ENCODE measurements around the gene TSPAN9. TPM values are rescaled to one million over a fixed set of nuclear protein-coding genes. Genes with fewer than 3 reads are reported as not detected.

Gene TSPAN9
- total RNA-seq, 1 experiment from 2014 or later = 7.0 TPM

DNA sequence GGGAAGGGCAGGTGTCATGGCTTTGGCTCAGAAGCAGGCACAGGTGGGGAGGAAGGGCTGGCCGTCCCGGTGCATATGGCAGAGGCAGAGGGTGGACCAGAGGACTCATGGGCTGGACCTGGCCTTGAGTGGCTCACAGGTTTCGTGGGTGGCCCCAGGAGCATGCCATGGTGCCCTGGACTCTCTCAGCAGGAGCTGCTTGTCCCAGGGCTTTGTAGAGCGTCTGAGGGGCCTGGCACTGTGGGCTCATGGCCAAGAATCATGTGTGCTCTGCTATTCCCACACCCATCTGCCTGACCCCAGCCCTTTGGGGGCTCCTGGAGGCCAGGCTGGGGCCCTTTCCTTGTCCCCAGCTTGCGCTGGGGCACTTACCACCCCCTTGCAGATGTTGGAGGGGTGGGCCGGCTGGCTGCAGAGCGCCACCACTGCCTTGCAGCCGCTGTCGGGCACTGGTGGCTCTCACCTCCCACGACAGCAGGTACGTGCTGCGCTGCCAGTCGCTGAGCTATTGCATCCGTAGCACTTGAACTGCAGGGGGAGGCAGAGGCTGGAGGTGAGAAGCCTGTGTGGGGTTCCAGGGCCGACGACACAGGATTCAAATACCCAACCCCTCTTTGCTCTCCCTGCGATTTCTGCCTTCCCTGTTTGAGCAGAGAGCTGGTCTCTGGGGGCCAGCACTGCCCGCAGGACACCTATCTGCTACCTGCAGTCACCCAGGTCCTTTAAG is 226.4 kb downstream of the TSPAN9 start:
- no peak for DNase-seq (ENCODE audit: extremely low read depth, low read depth)

DNA sequence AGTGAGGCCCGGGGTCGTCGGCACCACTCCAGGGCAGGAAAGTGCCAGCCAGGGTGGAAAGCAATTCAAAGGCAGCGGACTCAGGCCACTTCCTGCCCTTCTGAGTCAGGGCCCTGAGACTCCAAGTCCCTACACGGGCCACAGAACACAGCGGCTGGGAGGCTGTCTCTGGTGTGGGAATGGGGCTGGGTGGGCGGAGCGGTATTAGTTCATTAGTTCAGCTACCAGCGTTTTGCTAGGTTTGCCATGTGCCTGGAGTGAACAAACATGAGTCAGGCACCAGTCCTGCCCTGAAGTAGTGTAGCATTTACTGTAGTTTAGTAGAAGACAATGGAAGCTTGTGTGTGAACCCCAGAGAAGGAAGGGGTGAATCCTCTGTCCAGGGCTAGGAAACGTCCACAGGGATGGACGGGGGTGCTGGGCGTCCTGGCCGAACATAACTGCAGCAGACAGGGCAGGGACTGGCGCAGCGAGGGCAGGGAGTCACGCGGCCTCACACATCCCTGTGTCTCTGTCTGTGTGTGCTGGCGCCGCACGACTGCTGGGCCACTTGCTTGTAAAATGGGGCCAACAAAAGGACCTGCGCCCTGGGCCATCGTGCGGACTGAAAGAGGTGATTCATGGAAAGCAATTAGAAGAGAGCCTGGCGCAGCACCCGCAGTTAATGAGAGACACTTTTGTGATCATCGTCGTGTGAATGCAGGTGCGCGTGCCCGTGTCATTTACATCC is 227.4 kb downstream of the TSPAN9 start:
- no peak for DNase-seq (ENCODE audit: extremely low read depth, low read depth)

DNA sequence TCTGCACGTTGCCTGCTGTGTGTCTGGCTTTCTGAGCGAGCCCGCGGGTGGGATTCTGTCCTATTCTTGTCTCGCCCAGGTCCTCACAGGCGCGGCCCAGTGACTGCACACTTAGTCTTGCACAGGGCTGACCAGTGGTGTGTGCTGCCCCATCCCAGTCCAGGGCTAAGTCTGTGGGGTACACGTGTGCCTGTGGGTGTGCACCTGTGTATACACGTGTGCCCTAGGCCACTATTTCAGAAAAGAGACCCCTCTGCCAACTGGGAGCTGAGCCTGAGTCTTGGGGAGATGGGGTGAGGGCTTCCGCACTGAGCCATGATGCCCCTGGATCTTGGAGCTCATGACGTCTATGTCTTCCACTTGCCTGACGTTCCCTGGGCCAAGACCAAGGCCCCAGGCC is 228.3 kb downstream of the TSPAN9 start:
- DNase-seq (ENCODE audit: extremely low read depth, low read depth) = no peak

DNA sequence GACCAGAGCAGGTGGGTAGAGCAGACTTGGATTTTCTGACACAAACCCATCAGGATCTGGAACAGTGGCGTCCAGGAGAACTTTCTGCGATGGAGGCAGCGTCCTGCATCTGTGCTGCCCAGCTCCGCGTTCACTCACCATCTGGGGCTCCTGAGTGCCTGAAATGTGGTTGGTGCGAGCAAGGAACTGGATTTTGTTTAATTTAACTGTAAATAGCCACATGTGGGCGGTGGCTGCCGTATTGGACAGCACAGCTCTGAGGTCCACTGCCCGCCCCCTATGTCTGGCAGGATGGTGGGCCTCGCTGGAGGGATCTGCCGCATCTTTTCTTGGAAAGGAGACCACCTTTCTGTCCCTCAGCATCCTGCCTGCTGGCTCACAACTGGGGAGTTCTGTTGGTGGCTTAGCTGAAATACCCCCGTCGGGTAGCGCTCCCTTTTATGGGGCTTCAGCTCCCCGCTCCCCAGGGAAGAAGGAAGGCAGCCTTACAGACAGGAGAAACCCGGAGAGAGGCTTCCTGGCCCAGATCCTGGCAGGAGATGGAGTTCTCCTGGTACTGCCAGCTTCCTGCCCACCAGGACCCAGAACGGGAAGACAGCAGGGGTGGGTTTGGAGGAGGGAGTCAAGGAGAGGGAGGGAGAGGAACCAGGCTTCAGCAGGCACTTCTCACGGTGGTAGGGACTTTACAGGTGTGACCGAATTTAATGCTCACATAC is 228.9 kb downstream of the TSPAN9 start:
- no peak for DNase-seq (ENCODE audit: extremely low read depth, low read depth)

DNA sequence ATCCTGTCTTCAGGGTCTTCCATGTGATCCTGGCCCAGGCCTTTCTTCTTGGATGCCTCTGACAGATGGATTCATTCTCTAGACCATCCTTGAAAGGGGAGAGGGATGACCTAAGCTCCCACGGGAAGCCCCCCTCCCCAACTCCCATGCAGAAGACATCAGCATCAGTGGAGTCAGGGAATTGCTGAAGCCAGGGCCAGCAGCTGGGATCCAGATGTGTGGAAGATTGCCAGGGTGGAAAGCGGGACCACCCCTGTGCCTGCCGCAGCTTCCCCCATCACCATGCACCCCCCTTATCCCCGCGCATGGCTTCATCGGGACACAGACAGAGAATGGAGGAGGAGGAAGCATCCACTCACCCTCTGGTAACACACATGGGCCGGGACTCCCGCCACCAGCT is 230.2 kb downstream of the TSPAN9 start:
- no peak for DNase-seq (ENCODE audit: extremely low read depth, low read depth)

DNA sequence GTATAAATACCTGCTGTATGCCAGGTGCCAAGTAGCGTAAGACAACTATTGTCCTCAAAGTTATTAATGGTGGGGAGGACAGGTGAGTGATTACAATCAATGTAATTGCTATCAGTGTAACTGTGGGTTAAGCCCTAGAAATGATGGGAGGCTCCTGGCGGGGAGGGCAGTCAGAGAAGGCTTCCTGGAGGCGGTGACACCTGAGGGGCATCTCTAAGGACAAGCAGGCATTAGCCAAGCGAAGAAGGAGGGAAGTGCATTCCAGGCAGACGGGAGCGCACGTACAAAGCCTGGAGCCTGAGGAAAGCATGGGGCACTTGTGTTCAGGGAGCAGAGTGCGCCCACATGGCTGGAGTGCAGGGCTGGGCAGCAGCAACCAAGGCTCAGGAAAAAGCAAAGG is 230.9 kb downstream of the TSPAN9 start:
- DNase-seq (ENCODE audit: extremely low read depth, low read depth) = no peak

DNA sequence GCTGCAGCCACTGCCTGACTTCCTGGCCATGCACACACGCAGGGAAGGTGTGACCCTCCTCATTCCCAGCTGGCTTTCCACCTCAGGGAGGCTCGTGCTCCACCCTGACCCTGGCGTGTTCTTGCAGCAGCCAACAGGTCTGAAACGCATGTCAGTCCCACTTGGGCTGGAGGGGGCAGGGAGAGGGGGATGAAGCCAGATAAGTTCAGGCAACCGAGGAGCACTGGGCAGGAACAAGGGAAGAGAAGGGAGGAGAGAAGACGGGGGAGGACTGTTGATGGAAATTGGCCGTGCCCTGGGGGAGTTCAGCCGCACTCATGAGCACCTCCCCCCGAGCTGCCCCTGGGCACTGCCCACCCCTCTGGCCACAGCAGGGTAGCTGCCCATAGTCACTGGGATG is 231.4 kb downstream of the TSPAN9 start:
- DNase-seq (ENCODE audit: extremely low read depth, low read depth) = no peak

DNA sequence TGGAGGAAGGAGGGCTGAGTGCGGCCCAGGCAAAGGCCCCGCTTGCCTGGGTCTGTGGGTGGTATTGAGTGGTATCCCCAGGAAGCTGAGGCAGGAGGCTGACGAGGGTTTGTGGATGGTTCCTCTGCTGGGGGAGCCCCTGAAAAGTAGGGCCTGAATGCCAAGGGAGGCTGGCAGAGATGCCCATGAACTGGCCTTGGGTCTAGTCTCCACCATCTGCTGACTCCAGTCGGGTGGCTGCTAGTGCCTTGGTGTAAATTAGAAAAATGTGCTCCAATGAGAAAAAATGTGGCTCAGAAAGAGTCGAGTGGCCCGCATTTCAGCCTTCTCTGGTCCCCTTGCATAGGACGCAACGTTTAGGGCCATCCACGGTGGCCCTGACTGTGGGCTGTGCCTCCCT is 232.6 kb downstream of the TSPAN9 start:
- no peak for DNase-seq (ENCODE audit: extremely low read depth, low read depth)

DNA sequence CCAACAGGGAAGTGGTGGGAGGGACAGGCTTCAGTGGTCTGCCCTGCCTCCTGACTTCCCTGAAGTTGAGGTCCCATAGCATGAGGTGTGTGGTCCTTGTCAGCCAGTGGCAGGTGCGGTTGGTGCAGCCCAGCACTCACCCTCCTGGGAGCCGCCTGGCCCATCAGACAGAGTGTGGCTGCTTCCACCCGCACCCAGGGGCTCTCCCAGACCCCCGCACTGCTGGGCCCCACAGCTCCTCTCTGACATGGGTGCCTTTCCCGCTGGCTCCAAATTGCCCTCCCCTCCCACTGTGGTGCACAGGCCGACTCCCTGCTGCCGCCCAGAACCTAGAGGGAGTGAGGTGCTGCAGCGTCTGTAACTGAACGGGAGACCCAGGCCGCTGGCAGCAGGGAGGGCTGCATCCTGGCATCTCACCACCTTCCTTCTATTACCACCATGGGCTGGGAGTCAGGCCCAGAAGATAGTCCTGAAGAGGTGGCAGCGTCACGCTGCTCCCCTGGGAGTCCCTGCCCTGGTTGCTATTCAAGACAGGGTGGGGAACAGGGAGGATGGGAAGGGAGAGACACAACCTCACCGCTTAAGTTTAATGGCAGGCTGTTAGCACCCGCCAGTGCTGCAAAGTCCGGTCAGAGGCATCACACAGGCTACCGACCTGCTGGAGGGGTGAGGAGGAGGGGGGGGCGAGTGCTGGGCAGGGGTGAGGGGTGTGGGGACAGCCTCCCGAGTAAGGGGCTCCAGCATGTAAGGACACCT is 233.3 kb downstream of the TSPAN9 start:
- DNase-seq (ENCODE audit: extremely low read depth, low read depth) = no peak

DNA sequence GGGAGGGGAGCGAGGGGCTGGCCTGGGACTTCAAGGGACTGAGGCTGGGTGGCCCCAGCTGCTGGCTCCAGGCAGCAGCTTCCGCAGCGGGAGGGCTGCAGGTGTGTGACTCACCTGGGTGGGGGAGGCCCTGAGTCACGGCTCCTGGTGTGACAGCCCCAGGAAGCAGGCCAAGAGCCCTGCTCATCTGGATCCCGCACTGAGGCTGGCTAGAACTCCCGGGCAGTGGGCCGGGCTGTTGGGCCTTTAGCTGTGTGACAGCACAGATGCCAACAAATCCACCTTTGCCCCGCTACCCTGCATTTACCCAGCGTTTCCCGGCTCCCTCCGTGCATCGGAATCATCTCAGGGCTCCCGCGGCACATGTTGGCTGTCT is 233.8 kb downstream of the TSPAN9 start:
- DNase-seq (ENCODE audit: extremely low read depth, low read depth) = no peak

DNA sequence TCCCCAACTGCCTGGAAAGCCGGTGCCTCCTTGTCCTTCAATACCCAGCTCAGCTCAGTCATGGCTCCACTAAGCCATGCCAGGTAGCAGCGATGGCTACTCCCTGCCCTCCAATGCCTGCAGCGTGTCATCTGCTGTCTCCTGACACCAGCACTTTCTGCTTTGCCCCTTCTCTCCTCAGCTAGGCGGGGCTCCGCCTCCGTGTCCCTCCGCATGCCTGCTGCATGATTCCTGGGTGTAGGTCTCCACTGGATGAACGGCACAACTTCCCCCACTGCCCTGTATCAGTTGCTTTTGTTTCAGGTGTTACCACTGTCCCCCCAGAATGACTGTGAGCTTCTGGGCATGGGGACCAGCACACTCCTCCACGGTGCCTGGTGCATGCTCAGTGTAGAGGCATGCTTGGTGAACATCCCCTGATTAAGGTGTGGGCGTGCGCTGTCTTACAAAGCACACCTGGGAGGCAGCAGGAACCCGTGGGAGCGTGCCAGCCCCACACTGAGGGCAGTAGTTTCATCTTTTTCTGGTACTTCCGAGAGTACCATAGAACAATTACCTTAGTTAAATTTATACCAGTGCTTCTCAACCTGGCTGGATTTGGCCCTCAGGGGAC is 234.4 kb downstream of the TSPAN9 start:
- no peak for DNase-seq (ENCODE audit: extremely low read depth, low read depth)

DNA sequence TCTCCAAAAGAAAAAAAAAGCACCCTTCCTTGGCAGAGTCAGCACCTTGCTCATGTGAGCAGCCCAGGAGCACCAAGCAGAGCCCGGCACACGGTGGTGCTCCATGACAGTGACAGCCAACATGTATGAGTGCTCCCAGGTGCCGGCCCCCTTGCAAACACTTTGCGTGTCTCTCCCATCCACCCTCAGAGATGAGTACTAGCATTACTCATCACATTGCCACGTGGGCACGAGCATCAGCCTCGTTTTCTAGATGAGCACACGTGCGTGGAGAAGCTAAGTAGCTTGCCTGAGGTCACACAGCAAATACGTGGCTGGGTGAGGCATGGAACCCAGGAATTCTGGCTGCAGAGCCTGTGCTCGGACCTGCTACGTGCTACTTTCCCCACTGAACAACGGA is 235.9 kb downstream of the TSPAN9 start:
- no peak for DNase-seq (ENCODE audit: extremely low read depth, low read depth)

DNA sequence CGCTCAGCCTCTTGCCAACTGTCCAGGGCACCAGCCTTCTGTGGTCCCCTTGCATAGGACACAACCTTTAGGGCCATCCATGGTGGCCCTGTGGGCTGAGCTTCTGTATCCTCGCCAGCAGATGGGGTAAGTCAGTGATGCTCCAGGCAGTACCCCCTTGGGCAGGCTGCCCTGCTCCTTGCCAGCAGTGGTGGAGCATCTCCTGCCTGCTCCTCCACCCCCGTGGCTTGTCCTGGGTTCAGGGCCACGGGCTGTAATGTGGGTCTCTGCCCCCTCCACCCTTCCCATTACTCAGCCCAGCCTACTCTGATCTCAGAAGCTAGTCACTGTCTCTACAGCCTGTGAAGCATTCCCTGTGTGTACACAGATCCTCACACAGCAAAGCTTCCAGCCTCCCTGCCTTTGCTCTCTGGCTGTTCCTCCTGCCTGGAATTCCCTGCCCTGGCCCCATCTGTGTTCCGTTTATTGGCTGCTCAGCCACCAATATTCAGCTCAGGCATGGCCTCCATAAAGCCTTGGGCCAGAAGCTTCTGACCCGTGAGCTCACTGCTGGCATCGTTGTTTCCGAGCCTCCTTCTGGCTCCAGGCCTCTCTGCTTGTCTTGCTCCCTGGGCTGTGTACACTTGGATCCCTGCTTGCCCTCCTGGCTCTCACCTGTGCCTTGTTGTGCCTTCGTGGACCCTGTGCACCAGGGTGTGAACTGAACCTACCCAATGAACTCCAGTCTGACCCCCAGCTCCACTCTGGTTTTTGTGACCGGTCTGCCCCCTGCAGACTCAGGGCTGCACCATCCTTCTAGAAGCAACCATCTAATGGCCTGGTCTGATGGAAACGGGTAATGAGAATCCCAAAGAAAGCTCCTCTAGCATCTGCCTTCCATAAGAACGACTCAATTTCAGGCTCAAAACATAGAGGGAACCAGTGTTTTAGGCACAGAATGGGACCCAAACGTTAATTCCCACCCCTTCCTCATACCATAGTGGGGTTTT is 236.8 kb downstream of the TSPAN9 start:
- no peak for DNase-seq (ENCODE audit: extremely low read depth, low read depth)

DNA sequence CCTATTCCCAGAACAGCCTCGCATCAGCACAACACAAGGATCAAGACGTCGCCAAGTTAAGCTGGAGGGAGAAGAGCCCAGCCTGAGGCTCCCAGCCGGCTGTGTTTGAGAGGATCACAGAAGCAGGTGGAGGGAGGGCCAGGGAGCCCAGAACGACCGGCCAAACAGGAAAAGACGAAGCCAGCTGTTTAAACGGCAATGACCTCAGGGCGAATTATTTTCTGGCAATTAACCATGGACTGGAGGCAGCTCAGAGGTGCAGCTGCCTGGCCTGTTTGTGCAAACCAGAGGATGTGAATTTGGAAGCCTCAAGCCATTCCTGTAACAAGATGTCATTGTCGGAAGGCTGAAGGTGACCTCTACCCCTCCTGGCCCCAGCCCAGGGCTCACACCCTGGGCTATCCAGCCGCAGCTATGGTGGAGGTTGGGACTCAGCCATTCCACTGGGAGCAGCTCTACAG is 238.1 kb downstream of the TSPAN9 start:
- no peak for DNase-seq (ENCODE audit: extremely low read depth, low read depth)

DNA sequence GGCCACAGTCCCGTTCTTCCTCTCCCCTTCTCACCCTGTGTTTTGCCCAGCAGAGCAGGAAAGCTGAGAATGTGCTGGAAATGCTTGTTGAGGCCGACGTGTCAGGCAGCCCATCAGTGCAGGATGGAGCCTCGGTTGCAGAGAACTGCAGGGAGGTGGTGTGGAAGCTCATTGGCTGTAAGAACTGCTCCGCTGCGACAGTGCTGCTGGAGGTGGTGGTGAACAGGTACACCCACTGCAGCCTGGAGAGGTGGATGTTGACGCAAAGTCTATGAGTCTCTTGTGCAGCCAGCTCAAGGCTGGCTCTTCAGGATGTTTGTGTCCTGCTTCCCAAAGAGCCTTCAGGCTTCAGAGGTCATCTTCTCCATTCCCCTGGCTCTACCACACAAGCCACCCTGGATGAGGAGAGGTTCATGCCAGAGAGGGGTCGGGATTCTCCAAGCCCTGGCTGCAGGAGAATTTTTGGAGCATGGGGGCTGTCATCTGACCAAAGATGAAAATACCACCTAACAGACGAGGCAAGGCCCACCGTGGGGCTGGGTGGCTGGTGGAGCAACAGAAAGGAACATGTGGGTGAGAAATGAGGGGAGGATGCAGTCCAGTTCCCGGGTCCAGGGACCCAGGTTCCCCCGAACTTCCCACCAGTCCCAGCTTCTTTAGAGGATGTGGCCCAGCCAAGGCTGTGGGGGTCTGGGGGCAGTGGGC is 239.7 kb downstream of the TSPAN9 start:
- no peak for DNase-seq (ENCODE audit: extremely low read depth, low read depth)

DNA sequence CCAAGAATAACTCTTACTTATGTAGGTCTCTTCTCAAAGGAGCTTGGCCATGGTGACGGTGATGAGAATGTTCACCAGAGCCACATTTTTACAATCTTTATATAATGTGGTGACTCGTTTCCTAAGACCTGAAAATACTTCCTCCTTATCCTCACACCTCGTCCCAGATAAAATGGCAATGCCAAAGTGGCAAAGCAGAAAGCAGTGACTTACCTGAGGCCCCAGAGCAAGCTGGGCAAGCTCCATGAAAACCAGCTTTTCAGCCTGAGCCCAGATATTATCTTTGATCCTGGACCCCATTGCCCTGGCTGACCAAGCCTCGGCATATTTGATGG is 240.3 kb downstream of the TSPAN9 start:
- DNase-seq (ENCODE audit: extremely low read depth, low read depth) = no peak

DNA sequence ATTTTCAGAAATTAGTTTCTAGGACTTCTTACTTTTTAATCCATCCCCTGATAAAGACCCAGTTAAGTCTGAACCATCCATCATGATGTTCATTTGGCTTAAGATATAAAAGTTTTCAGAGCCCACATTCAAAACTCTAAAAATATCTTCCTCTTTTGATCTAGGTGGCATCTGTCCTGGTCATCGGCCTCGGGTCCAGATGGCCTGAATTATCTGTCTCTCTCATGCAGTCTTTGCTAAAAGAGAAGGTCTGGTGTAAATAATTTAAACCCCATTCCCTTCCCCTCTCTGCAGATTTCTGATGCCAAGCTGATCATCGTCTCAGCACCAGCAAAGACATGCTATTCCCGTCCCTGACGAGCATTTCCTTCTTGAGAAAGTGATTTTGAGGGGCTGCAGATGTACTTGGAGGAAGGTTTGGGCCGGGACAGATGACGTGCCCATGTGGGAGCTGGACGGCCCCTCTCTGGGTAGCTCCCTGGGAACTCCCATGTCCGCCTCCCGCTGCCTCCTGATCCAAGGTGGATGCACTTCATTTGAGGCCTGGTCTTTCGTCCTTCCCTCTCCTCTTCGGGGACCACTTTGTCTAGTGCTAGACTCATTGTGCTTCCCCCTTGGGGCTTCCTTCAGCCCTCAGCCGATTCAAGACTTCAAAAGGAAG is 240.8 kb downstream of the TSPAN9 start:
- no peak for DNase-seq (ENCODE audit: extremely low read depth, low read depth)

DNA sequence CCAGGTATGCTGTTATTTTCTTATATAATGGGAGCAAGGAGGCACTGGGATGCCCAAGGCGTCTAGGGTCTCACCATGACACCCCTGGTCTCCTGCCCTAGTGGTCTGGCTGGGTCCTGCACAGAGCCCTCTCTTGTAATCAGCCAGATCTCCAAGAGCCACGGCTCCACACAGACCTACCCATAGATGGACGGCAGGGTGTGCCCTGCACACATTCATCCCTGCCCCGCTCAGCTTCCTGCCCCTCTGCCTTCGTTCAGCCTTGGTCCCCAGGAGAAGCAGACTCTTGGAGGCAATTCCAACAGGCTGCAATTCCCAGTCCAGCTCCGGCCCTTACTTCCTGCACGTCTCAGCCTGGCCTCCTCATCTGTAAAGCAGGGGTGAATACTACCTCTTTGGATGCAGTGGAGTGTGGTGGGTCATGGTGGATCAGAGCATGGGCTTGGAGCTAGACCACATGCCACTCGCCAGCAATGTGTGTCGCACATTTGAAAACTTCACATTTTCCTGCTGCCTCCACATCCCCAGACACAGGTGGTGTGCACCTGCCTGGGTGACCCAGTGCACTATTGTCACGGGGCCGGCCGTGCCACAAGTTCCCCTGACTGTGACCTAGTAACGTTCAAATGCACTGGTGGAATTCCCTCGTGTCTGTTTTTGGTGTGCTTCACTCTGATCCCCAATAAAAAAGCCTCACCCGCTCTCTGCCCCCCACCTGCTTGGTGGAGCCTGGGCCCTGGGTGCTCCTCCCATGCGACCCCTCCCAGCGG is 242.7 kb downstream of the TSPAN9 start:
- no peak for DNase-seq (ENCODE audit: extremely low read depth, low read depth)
